Osteoblast (primary cell): Measurements from ENCODE around the gene VIPR2. TPM values are rescaled to one million over a fixed set of nuclear protein-coding genes. Genes with fewer than 3 reads are reported as not detected.
"Not testable (repeated sequence)": the region's sequence is repeated elsewhere in the genome, so short reads cannot be mapped to it uniquely, and the experiment has no call there.

Experiments
- DNase-seq: peaks from one replicate; pipeline ENCODE4 v3.0.0; 2011; ENCODE audit warnings: low spot score, mixed read lengths; ENCODE audit not compliant: insufficient read length; ENCODE audit errors: missing footprints
- H2AFZ ChIP-seq: 2 replicates; pipeline ENCODE4 v1.6.0; 2011; ENCODE audit warnings: mild to moderate bottlenecking, low read length
- H3K27ac ChIP-seq: 2 replicates; pipeline ENCODE4 v1.5.1; 2011; ENCODE audit warnings: mild to moderate bottlenecking, low read depth, low read length, moderate library complexity
- H3K27me3 ChIP-seq: 2 replicates; pipeline ENCODE4 v1.6.0; 2012; ENCODE audit warnings: mild to moderate bottlenecking, control low read depth, inconsistent platforms, low read length, moderate library complexity; ENCODE audit not compliant: insufficient read depth
- H3K36me3 ChIP-seq: 2 replicates; pipeline ENCODE4 v1.5.1; 2011; ENCODE audit warnings: mild to moderate bottlenecking, low read length, control low read depth, moderate library complexity; ENCODE audit not compliant: insufficient read depth
- H3K4me1 ChIP-seq: 2 replicates; pipeline ENCODE4 v1.5.1; 2011; ENCODE audit warnings: mild to moderate bottlenecking, low read length, control low read depth, moderate library complexity; ENCODE audit not compliant: insufficient read depth
- H3K4me2 ChIP-seq: 2 replicates; pipeline ENCODE4 v1.6.0; 2011; ENCODE audit warnings: mild to moderate bottlenecking, low read length; ENCODE audit not compliant: insufficient read depth
- H3K4me3 ChIP-seq: fragments of 200-600 bp; sonication (generic); 3 replicates; pipeline ENCODE4 v1.5.1; 2012; ENCODE audit warnings: mild to moderate bottlenecking, low read length, inconsistent platforms; ENCODE audit not compliant: insufficient read depth
- H3K79me2 ChIP-seq: 2 replicates; pipeline ENCODE4 v1.6.0; 2012; ENCODE audit warnings: mild to moderate bottlenecking, low read length, control low read depth, inconsistent platforms; ENCODE audit not compliant: insufficient read depth
- H3K9me3 ChIP-seq: 2 replicates; pipeline ENCODE4 v1.5.1; 2011; ENCODE audit warnings: low read depth, low read length, control low read depth
- H4K20me1 ChIP-seq: 2 replicates; pipeline ENCODE4 v1.6.0; 2012; ENCODE audit warnings: mild to moderate bottlenecking, low read length, control low read depth; ENCODE audit not compliant: insufficient read depth
- CTCF ChIP-seq: IDR thresholded peaks from 2 replicates; pipeline ENCODE4 v1.5.1; 2011; ENCODE audit warnings: mild to moderate bottlenecking, low read depth, low read length, moderate library complexity; ENCODE audit errors: extremely low read depth
- total RNA-seq: library from RNA; depleted of rRNA; stranded (reverse); fragments of >200 nt; gene quantifications from 2 replicates; pipeline ENCODE4 v1.2.3, GENCODE V29; 2012

The VIPR2 gene
- total RNA-seq, 1 donor, result not detected

GRCh38 chr7:159175792-159176191, 31.1 kb upstream of the VIPR2 start:
- H3K9me3 ChIP-seq, result no peaks in the 10 kb centered on the region
- no peak for TF ChIP-seq CTCF
- no peak for DNase-seq
- no peak overlapping the region for H3K4me2 ChIP-seq
- H2AFZ ChIP-seq, result no peak overlapping the region
- H4K20me1 ChIP-seq, result no peaks in the 10 kb centered on the region
- no peaks in the 10 kb centered on the region for H3K27me3 ChIP-seq
- H3K79me2 ChIP-seq, result no peaks in the 10 kb centered on the region
- no peak overlapping the region for H3K27ac ChIP-seq
- no peak overlapping the region for H3K4me3 ChIP-seq
- no peaks in the 10 kb centered on the region for H3K4me1 ChIP-seq
- no peaks in the 10 kb centered on the region for H3K36me3 ChIP-seq

GRCh38 chr7:159175100-159175499, 30.4 kb upstream of the VIPR2 start:
- H3K79me2 ChIP-seq, H3K4me1 ChIP-seq, H3K4me3 ChIP-seq, H2AFZ ChIP-seq, H4K20me1 ChIP-seq, H3K36me3 ChIP-seq, DNase-seq, H3K27ac ChIP-seq, H3K9me3 ChIP-seq, H3K27me3 ChIP-seq, H3K4me2 ChIP-seq: not testable (repeated sequence)

- Histone ChIP-seq H3K36me3 (no peaks in the 10 kb centered on the region), H3K4me2 (no peak overlapping the region), H3K27me3 (no peaks in the 10 kb centered on the region), H3K27ac (no peak overlapping the region), H3K79me2 (no peaks in the 10 kb centered on the region), H2AFZ (no peak overlapping the region), H3K4me1 (no peaks in the 10 kb centered on the region), H4K20me1 (no peaks in the 10 kb centered on the region), H3K9me3 (peaks cover 4% of the 10 kb centered on the region), H3K4me3 (no peak overlapping the region)
- DNase-seq, result no peak
- no peak for TF ChIP-seq CTCF
Observed at GRCh38 chr7:159172400-159172799, 27.7 kb upstream of the VIPR2 start.

- no peak overlapping the region for H2AFZ ChIP-seq
- H3K27me3 ChIP-seq, result no peaks in the 10 kb centered on the region
- no peaks in the 10 kb centered on the region for H3K4me1 ChIP-seq
- H3K9me3 ChIP-seq, result peaks cover 10% of the 10 kb centered on the region
- no peak for TF ChIP-seq CTCF
- no peak overlapping the region for H3K4me2 ChIP-seq
- no peaks in the 10 kb centered on the region for H3K79me2 ChIP-seq
- no peaks in the 10 kb centered on the region for H4K20me1 ChIP-seq
- DNase-seq, result no peak
- H3K27ac ChIP-seq, result no peak overlapping the region
- H3K4me3 ChIP-seq, result no peak overlapping the region
- no peaks in the 10 kb centered on the region for H3K36me3 ChIP-seq
Observed at GRCh38 chr7:159169391-159169790, 24.7 kb upstream of the VIPR2 start.
